AG20443 (cell line): ENCODE data around the gene PLCB2.
A peak's percentile ranks its signal among the peaks of the same experiment; 100 is the strongest.

Experiments used
- DNase-seq: peaks from one replicate; pipeline ENCODE4 v3.0.0; 2012; ENCODE audit warnings: low spot score, mixed read lengths

The PLCB2 gene

GRCh38 chr15:40307421-40308211 lies at the start of gene PLCB2:
TSS of gene PLCB2 (minus strand) at chr15:40307935. CDS start at chr15:40307672, 263 bp downstream.
- DNase-seq, result no peak

DNA sequence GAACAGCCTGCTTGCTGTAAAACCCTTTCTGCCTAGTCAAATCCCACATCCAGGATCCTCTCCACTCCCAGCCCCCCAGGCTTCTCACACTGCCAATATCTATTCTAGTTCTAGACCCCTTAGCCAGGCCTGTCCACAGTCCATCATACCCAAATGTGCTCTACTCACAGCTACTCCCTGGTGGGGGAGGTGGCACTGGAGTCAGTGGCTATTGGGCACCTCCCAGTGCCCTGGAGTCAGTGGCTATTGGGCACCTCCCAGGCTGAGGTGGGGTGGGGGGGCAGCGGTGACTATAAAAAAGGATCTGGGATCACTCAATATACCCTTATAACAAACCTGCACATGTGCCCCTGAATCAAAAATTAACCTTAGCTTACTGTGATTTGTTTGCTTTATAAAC lies 49.5 kb upstream of the PLCB2 start:
- no peak for DNase-seq

- DNase-seq, result no peak
Observed at GRCh38 chr15:40355976-40356585, 48.3 kb upstream of the PLCB2 start.

GRCh38 chr15:40354408-40355171 lies 46.9 kb upstream of the PLCB2 start:
- DNase-seq, result peak; percentile 66

DNA sequence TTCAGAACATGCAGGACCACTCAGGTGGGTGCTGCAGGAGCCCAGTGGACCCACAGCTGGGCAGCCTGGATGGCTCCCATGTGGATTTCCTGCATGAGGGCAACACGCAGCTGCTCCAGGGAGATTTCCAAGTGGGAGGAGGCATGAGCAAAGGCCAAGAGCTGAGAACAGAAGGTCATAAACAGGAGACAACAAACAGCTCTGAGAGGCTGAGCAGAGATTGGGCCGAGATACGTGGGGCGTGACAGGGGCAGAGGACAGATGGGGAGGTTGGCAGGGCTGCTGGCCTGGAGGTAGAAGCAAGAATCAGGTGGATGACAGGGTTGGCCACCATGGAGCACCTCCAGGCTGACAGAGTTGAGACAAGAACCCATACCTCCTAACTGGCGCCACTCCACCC lies 46.0 kb upstream of the PLCB2 start:
- DNase-seq, result no peak

GRCh38 chr15:40352281-40352901 lies 44.7 kb upstream of the PLCB2 start:
- no peak for DNase-seq

GRCh38 chr15:40349163-40349562 lies 41.4 kb upstream of the PLCB2 start:
- DNase-seq, result no peak

GRCh38 chr15:40348474-40348870 lies 40.7 kb upstream of the PLCB2 start:
- no peak for DNase-seq

DNA sequence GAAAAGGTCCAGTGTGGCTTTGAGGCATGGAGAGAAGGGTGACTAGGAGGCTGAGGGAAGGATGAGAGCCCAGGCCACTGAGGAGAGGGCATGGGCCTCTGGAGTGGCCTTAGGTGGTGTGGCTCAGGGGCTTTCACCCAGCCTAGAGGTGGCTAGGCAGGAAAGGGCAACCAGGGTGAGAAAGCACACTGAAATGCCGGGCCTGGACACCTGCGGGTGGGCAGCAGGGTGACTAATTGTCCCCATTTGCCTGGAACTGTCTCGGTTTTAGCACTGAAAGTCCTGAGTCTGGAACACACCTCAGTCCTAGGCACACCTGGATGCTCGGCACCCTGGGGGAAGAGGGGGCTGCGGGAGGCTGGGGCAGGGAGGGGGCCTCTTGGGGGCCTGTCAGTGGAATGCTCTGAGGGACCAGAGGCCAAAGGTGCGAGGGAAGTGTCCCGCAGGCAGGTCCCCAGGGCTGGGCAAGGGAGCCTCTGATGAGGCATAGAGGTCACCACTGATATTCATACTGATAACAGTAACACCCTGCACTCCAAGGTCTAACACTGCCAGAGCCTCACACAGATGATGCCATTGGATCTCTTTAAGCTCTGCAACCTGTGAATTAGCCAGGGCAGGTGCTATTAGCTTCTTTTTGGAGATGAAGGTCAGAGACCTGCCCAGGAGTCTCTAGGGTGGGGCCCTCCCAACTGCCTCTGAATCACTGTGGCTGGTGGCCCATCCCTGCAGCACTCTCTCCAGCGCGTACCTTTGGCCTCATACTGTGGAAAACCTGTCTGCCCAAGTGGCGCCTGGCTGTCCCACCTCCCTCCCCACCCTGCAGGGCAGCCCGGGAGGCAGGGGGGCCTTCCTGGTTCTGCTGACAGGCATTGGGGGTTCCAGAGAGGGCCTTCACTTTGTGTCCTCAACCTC lies 40.1 kb upstream of the PLCB2 start:
- no peak for DNase-seq

DNA sequence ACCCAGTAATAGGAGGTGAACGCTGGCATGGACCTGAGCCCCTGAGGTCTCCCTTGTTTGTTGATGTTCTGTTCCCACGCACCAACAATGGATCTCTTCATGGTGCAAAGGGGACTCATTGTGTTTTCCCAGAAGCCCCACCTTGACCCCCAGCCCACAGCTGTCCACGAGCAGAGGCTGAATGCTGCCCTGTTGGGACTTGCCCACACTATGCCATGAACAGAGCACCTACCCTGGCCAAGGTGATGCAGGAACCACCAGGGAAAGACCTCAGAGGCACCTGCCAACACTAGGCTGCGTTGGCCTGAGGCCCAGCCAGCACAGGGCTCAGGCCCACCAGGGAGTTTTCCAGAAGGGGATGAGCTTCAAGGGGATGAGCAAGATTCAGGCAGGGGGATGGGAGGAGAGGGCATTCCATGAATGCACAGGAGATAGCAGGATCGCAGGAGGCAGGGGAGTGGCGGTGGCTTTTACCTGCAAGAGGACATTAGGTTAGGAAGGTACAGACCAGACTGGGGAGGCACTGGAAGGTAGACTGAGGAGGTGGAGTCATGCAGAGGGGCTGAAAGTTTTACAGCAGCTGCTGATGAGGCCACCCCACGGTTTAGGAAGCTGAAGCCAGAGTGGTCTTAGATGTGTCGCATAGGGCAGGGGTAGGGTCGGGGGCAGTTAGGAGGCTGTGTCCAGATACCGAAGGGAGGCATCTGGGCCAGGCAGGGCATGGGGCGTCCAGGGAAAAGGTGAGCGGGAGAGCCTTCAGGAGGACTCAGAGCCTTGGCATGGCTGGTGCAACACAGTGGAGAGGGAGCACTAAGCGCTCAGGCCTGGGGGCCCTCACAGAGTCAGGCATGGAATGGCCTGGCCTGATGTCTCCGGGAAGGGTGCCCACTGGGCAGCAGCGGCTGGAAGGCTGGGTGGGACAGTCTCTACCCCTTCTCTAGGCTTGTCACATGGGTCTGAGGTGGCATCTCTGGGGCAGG lies 39.1 kb upstream of the PLCB2 start:
- DNase-seq, result no peak

- no peak for DNase-seq
Observed at GRCh38 chr15:40345867-40346578, 38.3 kb upstream of the PLCB2 start.

DNA sequence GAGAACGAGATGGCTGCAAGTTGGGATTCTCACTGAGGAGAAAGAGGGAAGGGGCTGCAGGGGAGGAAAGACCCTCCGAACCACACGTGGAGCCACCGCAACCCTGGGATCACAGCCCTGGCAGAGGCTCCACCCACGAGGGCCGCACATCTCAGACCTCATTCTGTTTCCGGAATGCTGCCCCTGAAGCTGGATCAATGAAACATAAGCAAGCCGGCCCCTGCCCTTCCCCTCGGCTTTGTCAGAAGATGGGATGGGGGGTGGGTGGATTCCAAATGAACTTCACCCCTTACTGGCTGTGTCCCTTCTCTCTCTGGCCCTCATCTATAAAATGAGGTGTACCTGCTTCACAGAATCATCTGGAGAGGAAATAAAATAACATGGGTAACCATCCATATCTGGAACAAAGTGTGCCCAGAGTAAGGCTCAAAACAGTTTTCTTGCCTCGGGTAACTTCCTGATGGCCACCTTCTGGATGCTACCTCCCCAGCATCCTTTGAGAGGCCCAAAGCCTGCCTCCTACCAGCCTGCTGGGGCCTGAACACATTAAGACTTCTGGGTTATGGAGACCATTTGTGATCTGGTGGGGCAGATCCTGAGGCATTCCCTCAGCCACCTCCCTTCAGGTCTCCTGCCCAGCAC lies 37.6 kb upstream of the PLCB2 start:
- DNase-seq, result no peak

DNA sequence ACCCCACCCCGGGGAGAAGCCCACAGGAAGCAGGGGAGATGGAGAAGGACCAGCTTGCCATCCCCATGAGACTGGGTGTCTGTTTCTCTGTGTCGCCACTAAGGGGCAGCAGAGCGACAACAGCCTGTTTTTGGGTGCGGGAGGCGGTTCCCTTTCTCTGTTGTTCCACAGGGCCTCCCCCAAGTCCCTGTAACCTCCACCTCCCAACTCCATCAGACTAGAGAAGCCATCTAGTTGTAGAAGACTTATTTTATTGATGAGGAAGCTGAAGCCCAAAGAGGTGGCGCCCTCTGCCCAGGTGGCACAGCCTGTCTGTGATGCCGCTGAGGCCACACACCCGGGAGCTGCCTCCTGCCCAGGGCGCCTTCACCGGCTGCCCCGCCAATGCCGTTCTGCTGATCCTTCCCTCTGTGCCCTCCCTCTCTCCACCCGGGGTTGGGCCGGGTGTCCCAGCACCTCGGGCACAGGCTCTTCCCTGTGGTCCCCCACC lies 36.9 kb upstream of the PLCB2 start:
- DNase-seq, result peak; percentile 80

GRCh38 chr15:40344217-40344616 lies 36.5 kb upstream of the PLCB2 start:
- DNase-seq, result no peak

GRCh38 chr15:40343512-40343911 lies 35.8 kb upstream of the PLCB2 start:
- DNase-seq, result peak; percentile 88

GRCh38 chr15:40342416-40343320 lies 34.9 kb upstream of the PLCB2 start:
- DNase-seq, result no peak

DNA sequence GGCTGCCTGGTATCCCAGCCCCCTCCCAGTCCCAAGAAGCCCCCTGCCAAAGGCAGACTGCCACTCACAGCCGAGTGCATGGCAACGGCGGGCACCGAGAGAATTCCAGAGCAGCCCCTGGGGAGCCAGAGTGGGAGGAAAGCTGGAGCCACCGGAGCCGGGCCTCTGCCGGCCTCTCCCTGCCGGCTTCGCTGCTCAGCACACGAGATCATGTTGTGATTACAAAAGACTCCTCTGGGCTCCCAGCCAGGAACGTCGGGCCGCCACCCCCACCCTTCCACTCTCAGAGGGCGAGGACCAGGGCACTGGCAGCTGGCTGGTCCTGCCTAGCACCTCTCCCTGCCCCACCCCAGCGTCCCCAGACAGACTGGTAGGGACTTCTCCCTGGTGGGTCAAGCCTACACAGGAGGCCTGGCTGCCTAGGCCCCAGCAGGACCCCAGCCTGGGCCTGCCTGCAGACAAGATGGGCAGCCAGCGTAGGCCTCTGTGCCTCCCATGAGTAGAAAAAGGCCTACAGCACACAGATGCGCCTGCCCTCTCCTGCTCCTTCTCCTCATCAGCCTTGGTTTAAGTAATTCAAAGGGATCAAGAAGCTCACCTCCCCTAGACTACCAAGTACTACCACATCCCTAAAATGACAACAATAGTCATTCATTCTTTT lies 33.1 kb upstream of the PLCB2 start, which contains the start of gene CCDC9B:
CCDC9B (minus strand) TSS at position 200 of the 661 bp plus-strand sequence; CDS start at position 80, 120 bp downstream.
- peak; percentile 93 for DNase-seq
